K562 (cell line): ENCODE measurements around the gene ANKRD31. TPM values are rescaled to one million over a fixed set of nuclear protein-coding genes. Genes with fewer than 3 reads are reported as not detected.

Source experiments
- ATF4 ChIP-seq: fragments of 450-650 bp; formaldehyde crosslinking; IDR thresholded peaks from 2 replicates; pipeline ENCODE4 v1.4.0; 2022; ENCODE audit warnings: mild to moderate bottlenecking, moderate library complexity
- ATF7 ChIP-seq: fragments of 450-650 bp; IDR thresholded peaks from 2 replicates; pipeline ENCODE4 v1.7.1; 2014; ENCODE audit warnings: mild to moderate bottlenecking, moderate library complexity
- CEBPB ChIP-seq: fragments of 450-650 bp; IDR thresholded peaks from 2 replicates; pipeline ENCODE4 v1.6.1; 2016; ENCODE audit warnings: missing genetic modification characterization, missing compliant biosample characterization
- CTCFL ChIP-seq: IDR thresholded peaks from 2 replicates; pipeline ENCODE4 v1.6.1; 2011; ENCODE audit warnings: borderline replicate concordance, low read depth, mild to moderate bottlenecking, moderate library complexity, low read length; ENCODE audit not compliant: insufficient read depth, poor library complexity, severe bottlenecking
- E2F3 ChIP-seq: fragments of 250-450 bp; sonication (Bioruptor Pico); IDR thresholded peaks from 2 replicates; pipeline ENCODE4 v1.4.0; 2020; ENCODE audit warnings: mild to moderate bottlenecking
- GABPA ChIP-seq: fragments of 200-800 bp; sonication (Bioruptor generic); conservative IDR thresholded peaks from 2 replicates; pipeline ENCODE4 v1.6.1; 2016; ENCODE audit warnings: low read depth, missing genetic modification characterization, missing compliant biosample characterization
- POLR2AphosphoS5 ChIP-seq: IDR thresholded peaks from 2 replicates; pipeline ENCODE4 v1.6.1; 2011; ENCODE audit warnings: mild to moderate bottlenecking, low read depth, low read length, moderate library complexity; ENCODE audit not compliant: control insufficient read depth, insufficient read depth
- POU5F1 ChIP-seq: fragments of 150-350 bp; IDR thresholded peaks from 2 replicates; pipeline ENCODE4 v1.6.1; 2014; ENCODE audit warnings: borderline replicate concordance, low read length, low read depth, mild to moderate bottlenecking; ENCODE audit not compliant: partially characterized antibody
- RB1 ChIP-seq: fragments of 450-650 bp; IDR thresholded peaks from 2 replicates; pipeline ENCODE4 v1.6.1; 2017; ENCODE audit warnings: low read depth, mild to moderate bottlenecking
- RCOR1 ChIP-seq, 2 experiments: IDR thresholded peaks; 2 replicates each; pipeline ENCODE4 v1.6.1; 2012; ENCODE audit warnings: low read depth in 2 of 2, low read length in 2 of 2, borderline replicate concordance in 1 of 2, improper control_type of control experiment in 1 of 2
- RUNX1 ChIP-seq: sonication (generic); IDR thresholded peaks from 2 replicates; pipeline ENCODE4 v1.6.1; 2016; ENCODE audit warnings: antibody characterized with exemption, low read depth
- SOX6 ChIP-seq: fragments of 450-650 bp; IDR thresholded peaks from 2 replicates; pipeline ENCODE4 v1.6.1; 2014; ENCODE audit warnings: mild to moderate bottlenecking
- TARDBP ChIP-seq: fragments of 450-650 bp; IDR thresholded peaks from 2 replicates; pipeline ENCODE4 v1.6.1; 2016
- ZKSCAN8 ChIP-seq: fragments of 200-800 bp; sonication (Bioruptor generic); IDR thresholded peaks from 2 replicates; pipeline ENCODE4 v1.6.1; 2016; ENCODE audit warnings: missing genetic modification characterization, missing compliant biosample characterization
- ZNF197 ChIP-seq: fragments of 200-800 bp; sonication (Bioruptor generic); IDR thresholded peaks from 2 replicates; pipeline ENCODE4 v1.6.1; 2016; ENCODE audit warnings: low read depth, missing genetic modification characterization, missing compliant biosample characterization
- polyA plus RNA-seq, 8 experiments: library from polyadenylated mRNA; depleted of rRNA in 4 of 8; stranded (reverse) in 5 of 8; unstranded in 3 of 8; fragments of >200 nt; fragmentation: Nextera tagmentation in 2 of 8; fragmentation: Illumina TruSeq in 1 of 8; extraction: Ambion mirVana in 2 of 8; extraction: Trizol in 1 of 8; gene quantifications; 2 replicates each; pipeline versions ENCODE4 v1.2.1 to v1.2.3, GENCODE V29; 2011 to 2014; ENCODE audit warnings: inconsistent platforms in 1 of 8, missing spikeins in 1 of 8
- total RNA-seq, 7 experiments: library from RNA; depleted of rRNA in 6 of 7; stranded (reverse); fragments of >200 nt in 6 of 7; fragmentation: Illumina TruSeq in 2 of 7; extraction: Trizol in 2 of 7; gene quantifications; 2 replicates each; pipeline versions ENCODE4 v1.2.1 to v1.2.3, GENCODE V29; 2011 to 2021; ENCODE audit warnings: low replicate concordance in 1 of 7
- TF ChIP-seq, protein P1 (sequence below): sonication (generic); formaldehyde crosslinking; IDR thresholded peaks from 2 replicates; pipeline ENCODE4 v1.8.0; 2022; ENCODE audit warnings: mild to moderate bottlenecking, missing genetic modification reagents, borderline replicate concordance
- TF ChIP-seq, protein P2 (sequence below): sonication (generic); formaldehyde crosslinking; IDR thresholded peaks from 2 replicates; pipeline ENCODE4 v1.4.0; 2020; ENCODE audit warnings: mild to moderate bottlenecking, missing genetic modification reagents

ANKRD31 gene
- total and polyA plus RNA-seq, 9 of the 15 experiments (the other 6 are each of a cell fraction or from before 2014, with no cell fraction given): under 0.01 to 0.11 (median 0.05) TPM; not detected in 1

DNA sequence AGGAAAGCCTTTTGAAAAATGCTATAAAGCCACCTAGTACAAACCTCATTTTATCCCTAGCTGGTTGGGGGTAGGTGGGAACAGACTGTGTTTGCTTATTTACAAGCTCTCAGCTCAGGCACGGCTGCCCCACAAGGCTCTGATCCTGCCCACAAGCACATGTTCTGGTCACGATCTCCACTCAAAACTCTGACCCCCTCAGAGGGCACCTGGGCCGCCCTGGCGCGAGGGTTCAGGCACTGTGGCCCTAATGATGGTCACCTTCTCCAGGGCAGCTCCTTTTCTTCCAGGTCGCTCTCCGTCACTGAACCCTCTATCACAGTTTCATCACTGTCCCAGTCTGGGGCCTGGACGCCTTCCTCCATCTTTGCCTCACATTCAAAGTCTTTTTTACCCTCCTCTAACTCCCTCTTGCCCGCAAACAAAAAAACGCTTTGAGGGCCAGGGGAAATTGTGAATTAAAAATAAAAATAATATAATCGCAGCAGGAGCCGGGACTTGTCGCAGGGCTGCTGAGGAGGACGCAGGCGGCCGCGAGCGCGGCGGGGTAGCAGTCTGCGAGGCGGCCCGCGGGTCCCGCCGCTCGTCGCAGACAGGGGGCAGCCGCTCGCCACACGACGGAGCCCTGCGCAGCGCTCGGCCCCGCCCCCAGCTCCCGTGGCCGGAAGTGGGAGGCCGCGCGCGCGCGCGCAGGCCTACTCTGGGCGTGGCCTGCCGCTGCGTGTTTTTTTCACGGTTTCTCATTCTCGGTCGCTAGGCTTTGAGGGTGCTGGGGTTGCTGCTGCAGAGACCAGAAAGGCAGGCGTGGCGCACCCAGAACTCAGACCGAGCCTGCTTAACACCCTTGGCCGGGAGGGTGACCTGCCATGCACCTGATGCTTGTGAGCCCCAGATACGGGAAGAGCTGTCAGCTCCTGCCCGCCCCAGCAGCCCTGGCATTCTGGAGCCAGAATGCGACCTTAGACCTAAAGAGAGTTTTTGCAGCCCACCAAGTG, at the start of gene ANKRD31 (continued):
- TF ChIP-seq CEBPB (tag) (no peak), RCOR1 (IDR thresholded peaks at IDR 0.05; ENCODE audit: borderline replicate concordance in 1 of 2, low read depth in 2 of 2, low read length in 2 of 2) (peak in 1 of 2 experiments; percentile 48; a peak in 2 of 4 replicates), GABPA (peak; percentile 86), E2F3 (CRISPR knock-in tag) (0 out of 2 replicates have a peak, but pooled peaks have one; percentile 36), ATF7 (peak; percentile 60; the same call in 1 of the 2 replicates), ZNF197 (CRISPR knock-in tag) (no peak), ZKSCAN8 (CRISPR knock-in tag) (no peak), TARDBP (peak; percentile 85), POU5F1 (no peak), ATF4 (CRISPR knock-in tag) (0 out of 2 replicates have a peak, but pooled peaks have one; percentile 8), SOX6 (no peak; the same call in 1 of the 2 replicates), POLR2AphosphoS5 (peak; percentile 45; the same call in 1 of the 2 replicates), RUNX1 (no peak), CTCFL (peak; percentile 81), RB1 (peak; percentile 94)
- TF ChIP-seq, protein P1, sequence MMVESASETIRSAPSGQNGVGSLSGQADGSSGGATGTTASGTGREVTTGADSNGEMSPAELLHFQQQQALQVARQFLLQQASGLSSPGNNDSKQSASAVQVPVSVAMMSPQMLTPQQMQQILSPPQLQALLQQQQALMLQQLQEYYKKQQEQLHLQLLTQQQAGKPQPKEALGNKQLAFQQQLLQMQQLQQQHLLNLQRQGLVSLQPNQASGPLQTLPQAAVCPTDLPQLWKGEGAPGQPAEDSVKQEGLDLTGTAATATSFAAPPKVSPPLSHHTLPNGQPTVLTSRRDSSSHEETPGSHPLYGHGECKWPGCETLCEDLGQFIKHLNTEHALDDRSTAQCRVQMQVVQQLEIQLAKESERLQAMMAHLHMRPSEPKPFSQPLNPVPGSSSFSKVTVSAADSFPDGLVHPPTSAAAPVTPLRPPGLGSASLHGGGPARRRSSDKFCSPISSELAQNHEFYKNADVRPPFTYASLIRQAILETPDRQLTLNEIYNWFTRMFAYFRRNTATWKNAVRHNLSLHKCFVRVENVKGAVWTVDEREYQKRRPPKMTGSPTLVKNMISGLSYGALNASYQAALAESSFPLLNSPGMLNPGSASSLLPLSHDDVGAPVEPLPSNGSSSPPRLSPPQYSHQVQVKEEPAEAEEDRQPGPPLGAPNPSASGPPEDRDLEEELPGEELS (CRISPR knock-in tag): no peak
- TF ChIP-seq, protein P2, sequence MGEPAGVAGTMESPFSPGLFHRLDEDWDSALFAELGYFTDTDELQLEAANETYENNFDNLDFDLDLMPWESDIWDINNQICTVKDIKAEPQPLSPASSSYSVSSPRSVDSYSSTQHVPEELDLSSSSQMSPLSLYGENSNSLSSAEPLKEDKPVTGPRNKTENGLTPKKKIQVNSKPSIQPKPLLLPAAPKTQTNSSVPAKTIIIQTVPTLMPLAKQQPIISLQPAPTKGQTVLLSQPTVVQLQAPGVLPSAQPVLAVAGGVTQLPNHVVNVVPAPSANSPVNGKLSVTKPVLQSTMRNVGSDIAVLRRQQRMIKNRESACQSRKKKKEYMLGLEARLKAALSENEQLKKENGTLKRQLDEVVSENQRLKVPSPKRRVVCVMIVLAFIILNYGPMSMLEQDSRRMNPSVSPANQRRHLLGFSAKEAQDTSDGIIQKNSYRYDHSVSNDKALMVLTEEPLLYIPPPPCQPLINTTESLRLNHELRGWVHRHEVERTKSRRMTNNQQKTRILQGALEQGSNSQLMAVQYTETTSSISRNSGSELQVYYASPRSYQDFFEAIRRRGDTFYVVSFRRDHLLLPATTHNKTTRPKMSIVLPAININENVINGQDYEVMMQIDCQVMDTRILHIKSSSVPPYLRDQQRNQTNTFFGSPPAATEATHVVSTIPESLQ (CRISPR knock-in tag): no peak
